ENCODE measurements around the gene STIM1. TPM values are rescaled to one million over a fixed set of nuclear protein-coding genes. Genes with fewer than 3 reads are reported as not detected.

STIM1 gene
- total RNA-seq, 1 experiment from 2014 or later: 55.1 TPM

GRCh38 chr11:3929649-3930048 is 74.2 kb downstream of the STIM1 start:
- H3K4me3 ChIP-seq (ENCODE audit: low read depth, low read length): no peak overlapping the region

GRCh38 chr11:3932698-3933097 is 77.2 kb downstream of the STIM1 start:
- no peak for DNase-seq
- ChIA-PET POLR2A (interaction anchor here (0.5 kb wide), 1 partner anchor 162 kb away, joined by 3 read pairs; no protein-coding TSS in a partner anchor), CTCF (interaction anchor here (1.3 kb wide), 1 partner anchor 78 kb away, joined by 3 read pairs; the partner anchor contains the start of gene STIM1)
- no peaks in the 10 kb centered on the region for H3K36me3 Mint-ChIP-seq (ENCODE audit: insufficient read depth, unreplicated experiment)
- H3K4me3 Mint-ChIP-seq (ENCODE audit: unreplicated experiment): no peak overlapping the region
- H3K4me1 Mint-ChIP-seq (ENCODE audit: low read depth, unreplicated experiment): no peaks in the 10 kb centered on the region
- Histone ChIP-seq H3K27me3 (replicated peaks; ENCODE audit: control insufficient read depth, insufficient read depth, low read length) (no peaks in the 10 kb centered on the region), H3K36me3 (ENCODE audit: control insufficient read depth, insufficient read depth, low read length) (no peaks in the 10 kb centered on the region), H3K9me3 (no peaks in the 10 kb centered on the region), H3K4me3 (ENCODE audit: low read depth, low read length) (no peak overlapping the region), H3K4me1 (no peaks in the 10 kb centered on the region; the same call in 1 of the 2 replicates)
- H3K27me3 Mint-ChIP-seq (ENCODE audit: insufficient read depth, unreplicated experiment): no peaks in the 10 kb centered on the region
- no peaks in the 10 kb centered on the region for H3K9me3 Mint-ChIP-seq (ENCODE audit: unreplicated experiment)
- no peak for TF ChIP-seq CTCF (IDR thresholded peaks at IDR 0.05; ENCODE audit: insufficient read depth in 1 of 2, low read depth in 1 of 2, low read length in 1 of 2, severe bottlenecking in 1 of 2, unreplicated experiment in 1 of 2)
- intact Hi-C loops (cut with micrococcal nuclease; ENCODE audit: unreplicated experiment): no loop called here
- no TSS peak for BruUV-seq (replicated peaks)
- H3K27ac Mint-ChIP-seq (ENCODE audit: unreplicated experiment): no peak overlapping the region

More at GRCh38 chr11:3929649-3930048, 74.2 kb downstream of the STIM1 start:
- Mint-ChIP-seq H3K9me3 (ENCODE audit: unreplicated experiment) (no peaks in the 10 kb centered on the region), H3K27me3 (ENCODE audit: insufficient read depth, unreplicated experiment) (no peaks in the 10 kb centered on the region), H3K4me1 (ENCODE audit: low read depth, unreplicated experiment) (peaks cover 6% of the 10 kb centered on the region), H3K36me3 (ENCODE audit: insufficient read depth, unreplicated experiment) (no peaks in the 10 kb centered on the region), H3K4me3 (ENCODE audit: unreplicated experiment) (no peak overlapping the region), H3K27ac (ENCODE audit: unreplicated experiment) (no peak overlapping the region)
- no peak for TF ChIP-seq CTCF (IDR thresholded peaks at IDR 0.05; ENCODE audit: insufficient read depth in 1 of 2, low read depth in 1 of 2, low read length in 1 of 2, severe bottlenecking in 1 of 2, unreplicated experiment in 1 of 2)
- Histone ChIP-seq H3K27me3 (replicated peaks; ENCODE audit: control insufficient read depth, insufficient read depth, low read length) (no peaks in the 10 kb centered on the region), H3K4me1 (peaks cover 7% of the 10 kb centered on the region; the same call in 1 of the 2 replicates), H3K9me3 (no peaks in the 10 kb centered on the region), H3K36me3 (ENCODE audit: control insufficient read depth, insufficient read depth, low read length) (no peaks in the 10 kb centered on the region)
- no peak for DNase-seq
- intact Hi-C loops (cut with micrococcal nuclease; ENCODE audit: unreplicated experiment): loop anchor here (10.0 kb wide), 1 partner anchor 145 kb away; no protein-coding TSS in a partner anchor
- POLR2A ChIA-PET: no interaction called here
- CTCF ChIA-PET: no interaction called here
- no TSS peak for BruUV-seq (replicated peaks)

- Histone ChIP-seq H3K27me3 (replicated peaks; ENCODE audit: control insufficient read depth, insufficient read depth, low read length) (no peaks in the 10 kb centered on the region), H3K4me1 (no peaks in the 10 kb centered on the region), H3K9me3 (no peaks in the 10 kb centered on the region), H3K36me3 (ENCODE audit: control insufficient read depth, insufficient read depth, low read length) (no peaks in the 10 kb centered on the region), H3K4me3 (ENCODE audit: low read depth, low read length) (no peak overlapping the region)
- POLR2A ChIA-PET: no interaction called here
- intact Hi-C loops (cut with micrococcal nuclease; ENCODE audit: unreplicated experiment): no loop called here
- H3K36me3 Mint-ChIP-seq (ENCODE audit: insufficient read depth, unreplicated experiment): no peaks in the 10 kb centered on the region
- no peak overlapping the region for H3K27ac Mint-ChIP-seq (ENCODE audit: unreplicated experiment)
- no peak overlapping the region for H3K4me3 Mint-ChIP-seq (ENCODE audit: unreplicated experiment)
- CTCF ChIA-PET: interaction anchor here (1.3 kb wide), 1 partner anchor 78 kb away, joined by 3 read pairs; the partner anchor contains the start of gene STIM1
- no peaks in the 10 kb centered on the region for H3K27me3 Mint-ChIP-seq (ENCODE audit: insufficient read depth, unreplicated experiment)
- no peak for DNase-seq
- no TSS peak for BruUV-seq (replicated peaks)
- no peaks in the 10 kb centered on the region for H3K4me1 Mint-ChIP-seq (ENCODE audit: low read depth, unreplicated experiment)
- no peaks in the 10 kb centered on the region for H3K9me3 Mint-ChIP-seq (ENCODE audit: unreplicated experiment)
- no peak for TF ChIP-seq CTCF (IDR thresholded peaks at IDR 0.05; ENCODE audit: insufficient read depth in 1 of 2, low read depth in 1 of 2, low read length in 1 of 2, severe bottlenecking in 1 of 2, unreplicated experiment in 1 of 2)
These were observed 77.7 kb downstream of the STIM1 start for GRCh38 chr11:3933165-3933628.

Data from Caco-2 (cell line).